Peyer's patch (tissue), 4 donors: ENCODE measurements around the gene SGMS1. TPM values are rescaled to one million over a fixed set of nuclear protein-coding genes. Genes with fewer than 3 reads are reported as not detected.
"Not testable (repeated sequence)": the region's sequence is repeated elsewhere in the genome, so short reads cannot be mapped to it uniquely, and the experiment has no call there.

Experiments
- DNase-seq, 3 donors: peaks; one replicate each; pipeline ENCODE4 v3.0.0-alpha.2; 2017 to 2019
- H3K27ac ChIP-seq, 4 donors: fragments of 200-600 bp; sonication (generic); one replicate each; pipeline ENCODE4 v1.5.1; 2016 to 2019
- H3K27me3 ChIP-seq, 2 donors: fragments of 200-600 bp; sonication (generic); one replicate each; pipeline ENCODE4 v1.5.1; 2019
- H3K36me3 ChIP-seq, 3 donors: fragments of 200-600 bp; sonication (generic); one replicate each; pipeline ENCODE4 v1.5.1; 2016 to 2019
- H3K4me1 ChIP-seq, 4 donors: fragments of 200-600 bp; sonication (generic); one replicate each; pipeline ENCODE4 v1.5.1; 2016 to 2019
- H3K4me3 ChIP-seq, 4 donors: fragments of 200-600 bp; sonication (generic); 1 replicate in 3 of 4; 2 replicates in 1 of 4; pipeline ENCODE4 v1.5.1; 2016 to 2019; ENCODE audit warnings: mild to moderate bottlenecking in 1 of 4
- H3K9me3 ChIP-seq, 4 donors: fragments of 200-600 bp; sonication (generic); one replicate each; pipeline ENCODE4 v1.5.1; 2016 to 2019; ENCODE audit warnings: mild to moderate bottlenecking in 1 of 4
- POLR2A ChIP-seq, 2 donors: fragments of 450-650 bp; IDR thresholded peaks; one replicate each; pipeline ENCODE4 v1.5.1; 2017; ENCODE audit warnings: antibody characterized with exemption in 2 of 2, mild to moderate bottlenecking in 2 of 2, moderate library complexity in 2 of 2
- total RNA-seq, 4 donors: library from RNA; depleted of rRNA; stranded (reverse); fragments of >200 nt; gene quantifications; one replicate each; pipeline ENCODE4 v1.1.0, GENCODE V29; 2016
- TF ChIP-seq, protein P1 (sequence below), 6 experiments: fragments of 450-650 bp in 4 of 6; fragments of 200-600 bp in 2 of 6; sonication (generic) in 1 of 6; IDR thresholded peaks; one replicate each; pipeline ENCODE4 v1.5.1; 2017 to 2019; ENCODE audit warnings: antibody characterized with exemption in 6 of 6, mild to moderate bottlenecking in 3 of 6, moderate library complexity in 1 of 6

SGMS1 gene
- total RNA-seq, 4 donors from 2014 or later: 73.4 to 117 (median 88.4) TPM

DNA sequence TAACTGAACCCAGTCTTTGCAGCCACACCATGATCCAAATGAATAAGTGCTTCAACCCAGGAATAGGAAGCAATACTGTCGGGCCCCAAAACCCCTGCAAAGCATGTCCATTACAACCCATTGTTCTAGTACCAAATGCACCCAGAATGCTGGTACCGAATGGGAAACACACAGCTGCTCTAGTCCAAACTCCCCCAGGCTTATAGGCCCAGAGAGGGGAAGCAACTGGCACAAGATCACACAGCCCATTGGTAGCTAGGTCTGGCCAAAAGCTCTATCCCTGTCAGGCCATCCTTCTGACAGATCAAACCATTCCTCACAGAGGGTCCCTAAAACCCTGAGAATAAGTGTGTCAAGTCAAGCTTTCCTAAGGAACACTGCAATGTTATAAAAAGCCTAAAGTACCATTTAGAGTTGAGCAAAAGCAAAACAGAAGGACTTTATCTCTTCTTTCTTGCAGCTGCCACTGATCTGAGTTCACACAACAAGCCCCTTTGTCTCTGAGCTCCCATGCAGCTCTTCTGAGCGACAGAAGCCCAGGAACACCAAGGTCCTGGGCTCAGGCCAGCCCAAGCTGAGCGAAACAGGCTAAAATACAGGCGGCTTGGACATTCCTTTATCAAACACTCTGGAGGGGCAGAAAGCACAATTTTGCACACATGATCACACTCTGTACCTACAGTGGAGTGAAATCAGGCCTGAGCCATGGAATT, 116.7 kb downstream of the SGMS1 start:
- no peak for TF ChIP-seq POLR2A (IDR thresholded peaks at IDR 0.05)
- TF ChIP-seq, protein P1, sequence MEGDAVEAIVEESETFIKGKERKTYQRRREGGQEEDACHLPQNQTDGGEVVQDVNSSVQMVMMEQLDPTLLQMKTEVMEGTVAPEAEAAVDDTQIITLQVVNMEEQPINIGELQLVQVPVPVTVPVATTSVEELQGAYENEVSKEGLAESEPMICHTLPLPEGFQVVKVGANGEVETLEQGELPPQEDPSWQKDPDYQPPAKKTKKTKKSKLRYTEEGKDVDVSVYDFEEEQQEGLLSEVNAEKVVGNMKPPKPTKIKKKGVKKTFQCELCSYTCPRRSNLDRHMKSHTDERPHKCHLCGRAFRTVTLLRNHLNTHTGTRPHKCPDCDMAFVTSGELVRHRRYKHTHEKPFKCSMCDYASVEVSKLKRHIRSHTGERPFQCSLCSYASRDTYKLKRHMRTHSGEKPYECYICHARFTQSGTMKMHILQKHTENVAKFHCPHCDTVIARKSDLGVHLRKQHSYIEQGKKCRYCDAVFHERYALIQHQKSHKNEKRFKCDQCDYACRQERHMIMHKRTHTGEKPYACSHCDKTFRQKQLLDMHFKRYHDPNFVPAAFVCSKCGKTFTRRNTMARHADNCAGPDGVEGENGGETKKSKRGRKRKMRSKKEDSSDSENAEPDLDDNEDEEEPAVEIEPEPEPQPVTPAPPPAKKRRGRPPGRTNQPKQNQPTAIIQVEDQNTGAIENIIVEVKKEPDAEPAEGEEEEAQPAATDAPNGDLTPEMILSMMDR (IDR thresholded peaks at IDR 0.05): no peak

DNA sequence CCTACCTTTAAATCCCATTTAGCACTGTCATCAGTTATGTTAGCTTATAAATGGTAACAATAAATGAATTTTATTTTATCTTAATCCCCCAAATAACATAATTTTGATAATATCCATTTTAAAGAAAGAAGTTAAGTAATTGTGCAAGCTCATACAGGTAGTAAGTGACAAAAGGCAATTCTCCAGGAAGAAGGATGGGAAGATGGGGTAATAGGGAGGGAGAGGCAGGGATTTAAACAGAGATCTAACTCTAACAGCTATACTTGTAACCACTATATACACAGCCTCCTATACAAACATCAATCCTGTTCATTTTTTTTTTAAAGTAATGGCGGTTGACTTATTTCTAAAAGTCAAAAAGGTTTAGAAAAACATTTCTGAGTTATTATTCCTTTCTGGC, 119.4 kb downstream of the SGMS1 start:
- Histone ChIP-seq H3K27ac (no peak overlapping the region), H3K36me3 (no peaks in the 10 kb centered on the region), H3K9me3 (no peaks in the 10 kb centered on the region), H3K4me3 (no peak overlapping the region), H3K27me3 (no peaks in the 10 kb centered on the region), H3K4me1 (no peaks in the 10 kb centered on the region)
- no peak for DNase-seq
- TF ChIP-seq POLR2A (IDR thresholded peaks at IDR 0.05): no peak
- TF ChIP-seq, protein P1 (IDR thresholded peaks at IDR 0.05): no peak

More for the DNA sequence above, 116.7 kb downstream of the SGMS1 start:
- Histone ChIP-seq H3K27ac (no peak overlapping the region), H3K4me1 (peaks cover 0 to 8% (median 3%) of the 10 kb centered on the region in 4 donors), H3K36me3 (no peaks in the 10 kb centered on the region), H3K4me3 (no peak overlapping the region), H3K27me3 (no peaks in the 10 kb centered on the region), H3K9me3 (no peaks in the 10 kb centered on the region)
- DNase-seq: no peak

DNA sequence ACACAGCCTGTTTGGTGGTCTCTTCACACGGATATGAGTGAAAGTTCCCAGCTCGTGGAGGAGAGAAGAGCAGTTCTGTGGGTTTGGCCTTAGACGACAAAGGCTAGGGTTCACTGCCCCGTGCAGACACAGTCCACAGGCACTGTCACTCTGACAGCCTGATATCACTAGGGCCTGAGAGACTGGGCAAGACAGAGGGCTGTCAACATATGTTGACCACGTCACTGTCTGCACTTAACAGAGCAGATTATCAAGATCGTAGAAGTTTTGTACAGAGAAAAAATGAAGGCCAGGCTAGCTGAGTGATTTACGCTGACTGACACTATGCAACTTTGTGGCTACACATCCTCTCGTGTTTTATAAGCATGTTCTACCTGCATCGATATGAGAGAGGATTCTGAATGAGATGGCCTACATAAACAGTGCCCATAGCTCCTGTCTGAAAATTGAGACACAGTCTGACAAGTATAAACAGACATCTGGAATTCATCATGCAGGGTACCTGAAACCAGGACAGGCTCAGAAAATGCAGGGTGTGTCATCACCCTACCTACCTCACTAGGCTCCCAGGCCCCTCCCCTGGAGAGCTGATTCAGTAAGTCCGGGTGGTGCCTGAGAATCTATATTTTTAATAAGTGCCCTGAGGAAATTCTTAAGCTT, 120.0 kb downstream of the SGMS1 start:
- Histone ChIP-seq H3K27me3 (no peaks in the 10 kb centered on the region), H3K4me3 (no peak overlapping the region), H3K27ac (no peak overlapping the region), H3K4me1 (no peaks in the 10 kb centered on the region), H3K36me3 (no peaks in the 10 kb centered on the region), H3K9me3 (no peaks in the 10 kb centered on the region)
- no peak for DNase-seq
- TF ChIP-seq, protein P1 (IDR thresholded peaks at IDR 0.05): no peak
- no peak for TF ChIP-seq POLR2A (IDR thresholded peaks at IDR 0.05)

DNA sequence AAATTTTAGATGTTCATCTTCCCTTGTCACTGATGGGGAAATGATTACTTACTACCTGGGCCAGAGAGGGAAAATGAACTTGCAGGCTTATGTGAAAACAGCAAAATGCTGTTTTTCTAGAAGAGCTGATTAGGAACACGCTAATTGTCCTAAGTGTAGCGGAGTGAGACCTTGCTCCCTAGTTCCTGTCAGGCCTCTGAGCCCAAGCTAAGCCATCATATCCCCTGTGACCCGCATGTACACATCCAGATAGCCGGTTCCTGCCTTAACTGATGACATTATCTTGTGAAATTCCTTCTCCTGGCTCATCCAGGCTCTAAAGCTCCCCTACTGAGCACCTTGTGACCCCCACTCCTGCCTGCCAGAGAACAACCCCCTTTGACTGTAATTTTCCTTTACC, 120.6 kb downstream of the SGMS1 start:
- not testable (repeated sequence) for DNase-seq, H3K27ac ChIP-seq

DNA sequence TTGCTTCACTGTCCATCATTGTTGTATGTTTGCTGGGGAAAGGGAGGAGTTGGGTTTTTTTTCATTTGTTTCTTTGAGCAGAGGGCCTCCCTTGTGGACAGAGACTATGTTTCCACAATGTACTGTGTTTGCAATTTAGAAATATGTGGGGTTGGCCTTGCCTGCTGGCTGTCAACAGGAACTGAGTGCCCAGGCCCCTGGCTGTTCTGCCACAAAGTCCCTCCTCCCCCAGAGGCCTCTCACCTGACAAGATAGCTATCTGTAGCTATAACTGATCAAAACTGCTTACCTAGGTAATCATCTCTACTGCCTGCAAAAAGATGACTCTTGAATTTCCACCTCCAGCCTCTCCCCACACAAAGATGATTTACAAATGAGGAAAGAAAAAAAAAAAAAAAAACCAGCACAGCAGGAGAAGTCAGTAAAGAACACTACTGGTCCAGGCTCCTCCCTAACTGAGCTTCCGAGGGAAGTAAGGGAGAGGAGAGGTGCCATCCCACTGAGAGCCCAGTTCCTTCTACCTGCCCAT, 121.8 kb downstream of the SGMS1 start:
- no peak for DNase-seq

More for the DNA sequence above, 120.6 kb downstream of the SGMS1 start:
- not testable (repeated sequence) for H3K9me3 ChIP-seq, H3K4me1 ChIP-seq, H3K36me3 ChIP-seq, H3K27me3 ChIP-seq, H3K4me3 ChIP-seq

More for the DNA sequence above, 121.8 kb downstream of the SGMS1 start:
- no peaks in the 10 kb centered on the region for H3K9me3 ChIP-seq
- H3K27me3 ChIP-seq: no peaks in the 10 kb centered on the region
- H3K27ac ChIP-seq: no peak overlapping the region
- no peak for TF ChIP-seq POLR2A (IDR thresholded peaks at IDR 0.05)
- TF ChIP-seq, protein P1 (IDR thresholded peaks at IDR 0.05): no peak
- no peak overlapping the region for H3K4me3 ChIP-seq
- no peaks in the 10 kb centered on the region for H3K4me1 ChIP-seq
- H3K36me3 ChIP-seq: no peaks in the 10 kb centered on the region
